GM12892 (cell line): ENCODE results near the gene TMEM253.

Experiments used
- DNase-seq: peaks from one replicate; pipeline ENCODE4 v3.0.0; 2011; ENCODE audit not compliant: insufficient read length
- FAIRE-seq: peaks from 2 replicates; lab custom pipeline; 2011; peaks lifted over from hg19 to GRCh38; lab: Jason Lieb, UNC
- POLR2A ChIP-seq: IDR thresholded peaks from 2 replicates; pipeline ENCODE4 v1.6.1; 2011; ENCODE audit warnings: low read depth, low read length, control low read depth
- POLR2AphosphoS5 ChIP-seq: IDR thresholded peaks from 2 replicates; pipeline ENCODE4 v1.6.1; 2011; ENCODE audit warnings: low read depth, low read length, control low read depth
- TAF1 ChIP-seq: IDR thresholded peaks from 2 replicates; pipeline ENCODE4 v1.6.1; 2011; ENCODE audit warnings: low read depth, mild to moderate bottlenecking, control low read depth, low read length, borderline replicate concordance

TMEM253 gene

GRCh38 chr14:21073921-21074320, 26.9 kb upstream of the TMEM253 start:
- DNase-seq (no peak), FAIRE-seq (no peak)
- no peak for TF ChIP-seq POLR2AphosphoS5
- TF ChIP-seq TAF1 = no peak
- no peak for TF ChIP-seq POLR2A

DNA sequence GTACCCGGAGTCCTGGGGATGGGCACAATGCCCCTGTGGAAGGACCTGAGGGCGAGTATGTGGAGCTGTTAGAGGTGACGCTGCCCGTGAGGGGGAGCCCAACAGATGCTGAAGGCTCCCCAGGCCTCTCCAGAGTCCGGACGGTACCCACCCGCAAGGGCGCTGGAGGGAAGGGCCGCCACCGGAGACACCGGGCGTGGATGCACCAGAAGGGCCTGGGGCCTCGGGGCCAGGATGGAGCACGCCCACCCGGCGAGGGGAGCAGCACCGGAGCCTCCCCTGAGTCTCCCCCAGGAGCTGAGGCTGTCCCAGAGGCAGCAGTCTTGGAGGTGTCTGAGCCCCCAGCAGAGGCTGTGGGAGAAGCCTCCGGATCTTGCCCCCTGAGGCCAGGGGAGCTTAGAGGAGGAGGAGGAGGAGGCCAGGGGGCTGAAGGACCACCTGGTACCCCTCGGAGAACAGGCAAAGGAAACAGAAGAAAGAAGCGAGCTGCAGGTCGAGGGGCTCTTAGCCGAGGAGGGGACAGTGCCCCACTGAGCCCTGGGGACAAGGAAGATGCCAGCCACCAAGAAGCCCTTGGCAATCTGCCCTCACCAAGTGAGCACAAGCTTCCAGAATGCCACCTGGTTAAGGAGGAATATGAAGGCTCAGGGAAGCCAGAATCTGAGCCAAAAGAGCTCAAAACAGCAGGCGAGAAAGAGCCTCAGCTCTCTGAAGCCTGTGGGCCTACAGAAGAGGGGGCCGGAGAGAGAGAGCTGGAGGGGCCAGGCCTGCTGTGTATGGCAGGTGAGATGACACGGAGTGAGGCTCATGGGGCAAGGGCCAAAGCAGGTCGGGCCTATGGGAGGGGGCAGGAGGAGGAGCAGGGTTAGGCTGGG, 26.2 kb upstream of the TMEM253 start:
- TF ChIP-seq TAF1 = no peak
- TF ChIP-seq POLR2AphosphoS5 = no peak
- TF ChIP-seq POLR2A = no peak
- FAIRE-seq (no peak), DNase-seq (no peak)

- TF ChIP-seq POLR2AphosphoS5 (no peak), POLR2A (no peak), TAF1 (no peak)
- FAIRE-seq = no peak
Measured at GRCh38 chr14:21075719-21076437, 25.0 kb upstream of the TMEM253 start.

GRCh38 chr14:21077672-21078071, 23.2 kb upstream of the TMEM253 start:
- no peak for FAIRE-seq
- DNase-seq = no peak
- TF ChIP-seq POLR2A (no peak), POLR2AphosphoS5 (no peak), TAF1 (no peak)

More at GRCh38 chr14:21075719-21076437, 25.0 kb upstream of the TMEM253 start:
- no peak for DNase-seq

DNA sequence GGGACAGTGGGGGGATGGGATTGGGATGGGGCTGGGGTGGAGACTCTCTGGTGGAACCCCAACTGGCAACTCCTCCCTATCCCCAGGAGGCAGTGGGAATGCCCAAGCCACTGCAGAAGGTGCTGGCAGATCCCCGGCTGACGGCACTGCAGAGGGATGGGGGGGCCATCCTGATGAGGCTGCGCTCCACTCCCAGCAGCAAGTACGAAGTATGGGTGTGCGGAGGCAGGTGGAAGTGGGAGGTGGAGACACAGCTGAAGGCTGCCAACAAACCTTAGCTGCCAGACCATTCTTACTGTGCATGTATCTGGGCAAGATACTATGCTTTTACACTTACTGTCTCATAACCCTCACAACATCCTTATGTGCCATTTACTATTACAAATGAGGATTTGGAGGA, 22.6 kb upstream of the TMEM253 start:
- no peak for DNase-seq
- TF ChIP-seq TAF1 = no peak
- no peak for TF ChIP-seq POLR2AphosphoS5
- TF ChIP-seq POLR2A = no peak
- FAIRE-seq = no peak

DNA sequence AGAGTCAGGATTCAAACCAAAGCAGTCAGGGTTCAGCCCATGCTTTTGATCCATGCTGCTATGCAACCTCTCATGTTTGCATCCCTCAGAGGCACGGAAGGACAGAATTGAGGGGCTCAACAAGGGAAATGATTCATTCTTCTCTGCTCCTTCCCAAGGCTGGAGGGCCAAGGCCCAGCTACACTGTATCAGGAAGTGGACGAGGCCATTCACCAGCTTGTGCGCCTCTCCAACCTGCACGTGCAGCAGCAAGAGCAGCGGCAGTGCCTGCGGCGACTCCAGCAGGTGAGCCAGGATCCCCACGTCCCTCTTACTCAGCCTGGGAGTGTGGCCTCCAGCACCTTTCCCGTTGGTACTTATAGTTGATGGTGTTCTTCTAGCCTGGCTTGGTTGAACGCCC, 22.1 kb upstream of the TMEM253 start:
- no peak for FAIRE-seq
- no peak for TF ChIP-seq POLR2A

DNA sequence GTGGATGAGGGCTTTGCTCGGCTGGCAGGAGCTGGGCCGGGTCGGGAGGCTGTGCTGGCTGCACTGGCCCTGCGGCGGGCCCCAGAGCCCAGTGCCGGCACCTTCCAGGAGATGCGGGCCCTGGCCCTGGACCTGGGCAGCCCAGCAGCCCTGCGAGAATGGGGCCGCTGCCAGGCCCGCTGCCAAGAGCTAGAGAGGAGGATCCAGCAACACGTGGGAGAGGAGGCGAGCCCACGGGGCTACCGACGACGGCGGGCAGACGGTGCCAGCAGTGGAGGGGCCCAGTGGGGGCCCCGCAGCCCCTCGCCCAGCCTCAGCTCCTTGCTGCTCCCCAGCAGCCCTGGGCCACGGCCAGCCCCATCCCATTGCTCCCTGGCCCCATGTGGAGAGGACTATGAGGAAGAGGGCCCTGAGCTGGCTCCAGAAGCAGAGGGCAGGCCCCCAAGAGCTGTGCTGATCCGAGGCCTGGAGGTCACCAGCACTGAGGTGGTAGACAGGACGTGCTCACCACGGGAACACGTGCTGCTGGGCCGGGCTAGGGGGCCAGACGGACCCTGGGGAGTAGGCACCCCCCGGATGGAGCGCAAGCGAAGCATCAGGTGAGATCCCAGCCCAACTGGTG, 19.2 kb upstream of the TMEM253 start:
- TF ChIP-seq POLR2AphosphoS5 = no peak
- TF ChIP-seq POLR2A = no peak
- no peak for TF ChIP-seq TAF1
- FAIRE-seq = no peak

More for the DNA sequence above, 22.1 kb upstream of the TMEM253 start:
- DNase-seq = no peak

DNA sequence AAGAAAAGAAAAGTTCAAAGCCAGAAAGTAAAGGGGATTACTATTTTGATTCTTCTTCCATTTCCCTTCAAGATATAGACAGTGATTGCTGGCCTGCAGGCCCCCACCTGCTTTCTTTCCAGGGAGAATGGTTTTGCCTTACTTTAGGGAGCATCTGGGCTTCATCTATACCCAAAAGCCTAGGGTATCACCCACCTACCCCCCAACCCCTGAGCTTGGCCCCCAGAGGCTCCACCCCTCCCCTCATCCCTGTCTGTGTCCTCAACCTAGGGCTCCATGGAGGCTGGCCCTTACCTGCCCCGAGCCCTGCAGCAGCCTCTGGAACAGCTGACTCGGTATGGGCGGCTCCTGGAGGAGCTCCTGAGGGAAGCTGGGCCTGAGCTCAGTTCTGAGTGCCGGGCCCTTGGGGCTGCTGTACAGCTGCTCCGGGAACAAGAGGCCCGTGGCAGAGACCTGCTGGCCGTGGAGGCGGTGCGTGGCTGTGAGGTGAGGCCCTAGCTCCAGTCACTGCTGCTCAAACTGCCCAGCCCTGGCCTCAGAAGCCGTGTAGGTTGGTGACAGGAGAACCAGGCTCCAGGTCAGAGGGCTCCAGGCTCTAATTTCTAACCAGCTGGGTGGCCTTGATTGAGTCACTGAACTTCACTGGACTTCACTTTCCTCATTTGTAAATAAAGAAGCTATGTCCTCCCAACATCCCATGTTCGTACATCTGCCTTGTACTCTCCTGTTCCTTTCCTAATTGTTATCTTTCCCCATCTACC, 17.1 kb upstream of the TMEM253 start:
- FAIRE-seq (no peak), DNase-seq (no peak)
- TF ChIP-seq TAF1 (no peak), POLR2AphosphoS5 (no peak), POLR2A (no peak)

More for the DNA sequence above, 19.2 kb upstream of the TMEM253 start:
- DNase-seq = no peak

GRCh38 chr14:21084396-21084795, 16.5 kb upstream of the TMEM253 start:
- DNase-seq (no peak), FAIRE-seq (no peak)
- TF ChIP-seq POLR2AphosphoS5 (no peak), POLR2A (no peak), TAF1 (no peak)

DNA sequence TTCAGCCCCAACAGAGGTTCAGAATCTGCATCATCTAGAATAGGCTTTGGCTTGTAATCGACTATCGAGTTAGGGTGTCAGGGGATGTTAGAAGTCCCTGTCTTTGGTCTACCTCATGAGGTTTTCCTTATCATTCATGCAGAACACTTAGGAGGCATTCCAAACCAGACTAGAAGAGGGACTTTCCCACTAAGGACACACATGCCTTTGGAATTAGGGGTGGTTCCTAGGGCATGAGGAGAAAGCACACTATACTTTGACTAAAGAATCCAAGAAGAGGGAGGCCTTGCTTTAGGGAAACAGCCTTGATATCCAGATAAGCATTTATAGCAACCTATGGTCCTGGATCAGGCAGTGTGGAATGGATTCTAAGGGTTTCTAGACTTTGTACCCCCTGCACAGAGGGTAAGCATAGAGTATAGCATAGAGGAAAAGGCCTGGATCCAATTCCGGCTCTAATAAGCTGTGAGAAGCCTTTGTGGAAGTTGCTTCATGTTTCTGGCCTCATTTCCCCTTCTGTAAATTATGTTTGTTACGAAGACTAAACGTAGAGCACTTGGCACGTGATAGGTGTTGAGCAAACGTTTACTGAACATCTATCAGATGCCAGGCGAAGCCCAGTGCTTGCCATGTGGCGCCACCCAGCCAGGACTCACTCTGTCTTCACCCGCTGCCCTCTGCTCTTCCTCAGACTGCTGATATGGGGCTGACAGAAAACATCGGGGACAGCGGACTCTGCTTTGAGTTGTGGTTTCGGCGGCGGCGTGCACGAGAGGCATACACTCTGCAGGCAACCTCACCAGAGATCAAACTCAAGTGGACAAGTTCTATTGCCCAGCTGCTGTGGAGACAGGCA, 15.6 kb upstream of the TMEM253 start:
- DNase-seq = no peak
- FAIRE-seq = no peak
- TF ChIP-seq POLR2A = no peak
- no peak for TF ChIP-seq POLR2AphosphoS5
- no peak for TF ChIP-seq TAF1

DNA sequence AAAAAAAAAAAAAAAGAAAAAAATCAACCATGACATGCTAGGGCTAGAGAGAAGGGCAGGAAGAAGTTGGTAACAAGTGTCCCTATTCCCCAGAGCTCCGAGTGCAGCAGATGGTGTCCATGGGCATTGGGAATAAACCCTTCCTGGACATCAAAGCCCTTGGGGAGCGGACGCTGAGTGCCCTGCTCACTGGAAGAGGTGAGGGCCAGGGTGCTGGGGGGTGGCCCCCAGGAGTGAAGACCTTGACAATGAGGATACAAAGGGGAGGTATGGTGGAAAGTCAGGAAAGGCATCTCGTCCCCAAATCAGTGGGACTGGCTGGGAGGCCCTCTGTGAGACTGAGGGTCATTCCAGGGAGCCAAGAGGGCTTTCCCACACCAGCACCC, 14.0 kb upstream of the TMEM253 start:
- DNase-seq (no peak), FAIRE-seq (no peak)
- TF ChIP-seq POLR2A = no peak
- TF ChIP-seq POLR2AphosphoS5 = no peak
- TF ChIP-seq TAF1 = no peak
